ENCODE measurements around the gene CHL1. TPM values are rescaled to one million over a fixed set of nuclear protein-coding genes. Genes with fewer than 3 reads are reported as not detected.

Gene CHL1
- total RNA-seq, 1 donor from 2014 or later: 0.26 TPM

- Histone ChIP-seq H3K36me3 (ENCODE audit: control insufficient read depth, insufficient read depth, low read length) (no peaks in the 10 kb centered on the region), H3K4me3 (ENCODE audit: low read depth, low read length) (no peak overlapping the region), H3K27me3 (ENCODE audit: control insufficient read depth, insufficient read depth, low read length) (no peaks in the 10 kb centered on the region)
- FAIRE-seq (peak; percentile 7), DNase-seq (ENCODE audit: low read depth) (peak; percentile 18)
- no peak for TF ChIP-seq CTCF (IDR thresholded peaks at IDR 0.05; ENCODE audit: insufficient read depth, low read length, severe bottlenecking)
These were observed 199.7 kb downstream of the CHL1 start for GRCh38 chr3:396293-396692.

GRCh38 chr3:399647-400046 is 203.1 kb downstream of the CHL1 start:
- no peaks in the 10 kb centered on the region for H3K27me3 ChIP-seq (ENCODE audit: control insufficient read depth, insufficient read depth, low read length)
- H3K4me3 ChIP-seq (ENCODE audit: low read depth, low read length): no peak overlapping the region
- no peak for TF ChIP-seq CTCF (IDR thresholded peaks at IDR 0.05; ENCODE audit: insufficient read depth, low read length, severe bottlenecking)
- DNase-seq (ENCODE audit: low read depth) (no peak), FAIRE-seq (no peak)
- H3K36me3 ChIP-seq (ENCODE audit: control insufficient read depth, insufficient read depth, low read length): no peaks in the 10 kb centered on the region

GRCh38 chr3:403826-404225 is 207.3 kb downstream of the CHL1 start:
- no peaks in the 10 kb centered on the region for H3K27me3 ChIP-seq (ENCODE audit: control insufficient read depth, insufficient read depth, low read length)
- no peak overlapping the region for H3K4me3 ChIP-seq (ENCODE audit: low read depth, low read length)
- no peak for DNase-seq (ENCODE audit: low read depth)
- FAIRE-seq: no peak
- no peak for TF ChIP-seq CTCF (IDR thresholded peaks at IDR 0.05; ENCODE audit: insufficient read depth, low read length, severe bottlenecking)
- H3K36me3 ChIP-seq (ENCODE audit: control insufficient read depth, insufficient read depth, low read length): no peaks in the 10 kb centered on the region

GRCh38 chr3:409011-409410 is 212.4 kb downstream of the CHL1 start:
- TF ChIP-seq CTCF (IDR thresholded peaks at IDR 0.05; ENCODE audit: insufficient read depth, low read length, severe bottlenecking): no peak
- Histone ChIP-seq H3K36me3 (ENCODE audit: control insufficient read depth, insufficient read depth, low read length) (no peaks in the 10 kb centered on the region), H3K4me3 (ENCODE audit: low read depth, low read length) (no peak overlapping the region), H3K27me3 (ENCODE audit: control insufficient read depth, insufficient read depth, low read length) (peaks cover 2% of the 10 kb centered on the region)
- DNase-seq (ENCODE audit: low read depth): no peak
- no peak for FAIRE-seq

GRCh38 chr3:411226-411625 is 214.7 kb downstream of the CHL1 start:
- no peak overlapping the region for H3K4me3 ChIP-seq (ENCODE audit: low read depth, low read length)
- no peak for TF ChIP-seq CTCF (IDR thresholded peaks at IDR 0.05; ENCODE audit: insufficient read depth, low read length, severe bottlenecking)
- peaks cover 2% of the 10 kb centered on the region for H3K27me3 ChIP-seq (ENCODE audit: control insufficient read depth, insufficient read depth, low read length)
- DNase-seq (ENCODE audit: low read depth): no peak
- H3K36me3 ChIP-seq (ENCODE audit: control insufficient read depth, insufficient read depth, low read length): no peaks in the 10 kb centered on the region
- FAIRE-seq: no peak

- TF ChIP-seq CTCF (IDR thresholded peaks at IDR 0.05; ENCODE audit: insufficient read depth, low read length, severe bottlenecking): peak; percentile 14
- Histone ChIP-seq H3K4me3 (ENCODE audit: low read depth, low read length) (no peak overlapping the region), H3K36me3 (ENCODE audit: control insufficient read depth, insufficient read depth, low read length) (no peaks in the 10 kb centered on the region), H3K27me3 (ENCODE audit: control insufficient read depth, insufficient read depth, low read length) (peaks cover 2% of the 10 kb centered on the region)
- FAIRE-seq (no peak), DNase-seq (ENCODE audit: low read depth) (peak; percentile 50)
These were observed 217.5 kb downstream of the CHL1 start for GRCh38 chr3:414063-414462.

Data from bronchial epithelial cell (primary cell).